Astrocyte of the cerebellum (primary cell): Measurements from ENCODE around the gene SYT17.

Experiments
- DNase-seq: peaks from one replicate; pipeline ENCODE4 v3.0.0-alpha.2; 2011; ENCODE audit warnings: low read depth
- H3K4me3 ChIP-seq: 2 replicates; pipeline ENCODE4 v1.5.1; 2011; ENCODE audit warnings: mild to moderate bottlenecking, low read depth, low read length, moderate library complexity
- in situ Hi-C: cut with HindIII; loops from 2 replicates; pipeline ENCODE4 v1.10.0; 2017; ENCODE audit warnings: low sequenced_read_pairs
- TF ChIP-seq, protein P1 (sequence below): IDR thresholded peaks from 2 replicates; pipeline ENCODE4 v1.5.1; 2012; ENCODE audit warnings: low read length, low read depth, moderate library complexity, mild to moderate bottlenecking; ENCODE audit errors: missing control alignments

Gene SYT17

DNA sequence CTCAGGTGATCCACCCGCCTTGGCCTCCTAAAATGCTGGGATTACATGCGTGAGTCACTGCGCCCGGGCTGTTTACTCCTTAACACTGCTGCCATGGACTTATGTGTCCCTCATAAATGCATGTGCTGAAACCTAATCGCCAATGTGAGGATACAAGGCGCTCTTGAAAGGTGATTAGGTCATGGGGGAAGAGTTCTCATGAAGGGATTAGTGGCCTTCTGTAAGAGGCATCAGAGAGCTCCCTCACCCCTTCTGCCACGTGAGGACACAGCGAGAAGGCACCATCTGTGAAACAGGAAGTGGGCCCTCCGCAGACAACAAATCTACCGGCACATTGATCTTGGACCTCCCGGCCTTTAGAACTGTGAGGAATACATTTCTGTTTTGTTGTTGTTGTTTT lies 35.1 kb upstream of the SYT17 start:
- H3K4me3 ChIP-seq, result no peak overlapping the region
- DNase-seq, result no peak
- TF ChIP-seq, protein P1, sequence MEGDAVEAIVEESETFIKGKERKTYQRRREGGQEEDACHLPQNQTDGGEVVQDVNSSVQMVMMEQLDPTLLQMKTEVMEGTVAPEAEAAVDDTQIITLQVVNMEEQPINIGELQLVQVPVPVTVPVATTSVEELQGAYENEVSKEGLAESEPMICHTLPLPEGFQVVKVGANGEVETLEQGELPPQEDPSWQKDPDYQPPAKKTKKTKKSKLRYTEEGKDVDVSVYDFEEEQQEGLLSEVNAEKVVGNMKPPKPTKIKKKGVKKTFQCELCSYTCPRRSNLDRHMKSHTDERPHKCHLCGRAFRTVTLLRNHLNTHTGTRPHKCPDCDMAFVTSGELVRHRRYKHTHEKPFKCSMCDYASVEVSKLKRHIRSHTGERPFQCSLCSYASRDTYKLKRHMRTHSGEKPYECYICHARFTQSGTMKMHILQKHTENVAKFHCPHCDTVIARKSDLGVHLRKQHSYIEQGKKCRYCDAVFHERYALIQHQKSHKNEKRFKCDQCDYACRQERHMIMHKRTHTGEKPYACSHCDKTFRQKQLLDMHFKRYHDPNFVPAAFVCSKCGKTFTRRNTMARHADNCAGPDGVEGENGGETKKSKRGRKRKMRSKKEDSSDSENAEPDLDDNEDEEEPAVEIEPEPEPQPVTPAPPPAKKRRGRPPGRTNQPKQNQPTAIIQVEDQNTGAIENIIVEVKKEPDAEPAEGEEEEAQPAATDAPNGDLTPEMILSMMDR, result no peak
- in situ Hi-C loops, result no loop called here

DNA sequence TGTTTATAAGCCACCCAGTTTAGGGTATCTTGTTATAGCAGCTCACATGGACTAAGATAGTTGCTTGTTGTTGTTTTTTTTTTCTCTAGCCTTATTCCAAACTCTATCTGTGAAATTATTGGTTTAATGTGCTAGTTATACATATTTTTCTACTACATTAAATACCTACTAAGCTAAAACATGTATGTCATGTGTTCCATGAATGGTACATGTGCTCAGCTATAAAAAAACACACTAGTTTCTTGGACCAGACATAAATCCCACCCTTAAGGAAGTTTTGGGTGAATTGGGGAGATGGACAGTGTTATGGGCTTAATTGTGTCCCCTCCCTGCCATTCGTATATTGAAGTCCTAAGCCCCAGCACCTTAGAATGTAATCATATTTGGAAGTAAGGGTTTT lies 34.4 kb upstream of the SYT17 start:
- DNase-seq, result no peak
- TF ChIP-seq, protein P1, result no peak
- H3K4me3 ChIP-seq, result no peak overlapping the region
- in situ Hi-C loops, result no loop called here

DNA sequence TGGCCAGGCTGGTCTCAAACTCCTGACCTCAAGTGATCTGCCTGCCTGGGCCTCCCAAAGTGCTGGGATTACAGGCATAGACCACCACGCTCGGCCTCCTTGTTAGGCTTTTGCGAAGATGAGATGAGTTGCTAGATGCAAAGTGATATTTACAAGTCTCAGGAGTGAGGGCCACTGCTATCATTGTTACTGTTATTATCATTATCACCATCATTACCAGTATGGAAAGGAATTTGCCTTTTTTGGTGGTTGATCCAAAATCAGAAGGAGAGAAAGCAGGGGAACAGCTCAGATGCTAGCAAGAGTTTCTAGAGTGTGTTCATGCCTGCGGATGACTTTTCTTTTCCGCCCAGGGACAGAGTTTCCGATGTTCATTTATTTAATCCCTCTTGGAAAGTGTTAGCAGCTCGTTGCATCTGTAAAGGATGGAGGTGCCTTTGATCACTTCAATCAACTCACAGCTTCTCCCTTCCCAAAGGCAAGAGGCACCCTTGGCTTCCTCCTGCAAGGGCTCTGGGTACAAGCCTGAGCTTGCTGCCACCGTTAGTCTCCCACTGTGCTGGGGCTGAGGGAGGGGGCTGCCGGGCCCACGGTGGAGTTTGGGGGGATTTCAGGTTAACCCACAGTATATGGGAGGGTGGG lies 32.7 kb upstream of the SYT17 start:
- H3K4me3 ChIP-seq, result no peak overlapping the region
- no peak for DNase-seq
- TF ChIP-seq, protein P1, result no peak
- in situ Hi-C loops, result no loop called here

DNA sequence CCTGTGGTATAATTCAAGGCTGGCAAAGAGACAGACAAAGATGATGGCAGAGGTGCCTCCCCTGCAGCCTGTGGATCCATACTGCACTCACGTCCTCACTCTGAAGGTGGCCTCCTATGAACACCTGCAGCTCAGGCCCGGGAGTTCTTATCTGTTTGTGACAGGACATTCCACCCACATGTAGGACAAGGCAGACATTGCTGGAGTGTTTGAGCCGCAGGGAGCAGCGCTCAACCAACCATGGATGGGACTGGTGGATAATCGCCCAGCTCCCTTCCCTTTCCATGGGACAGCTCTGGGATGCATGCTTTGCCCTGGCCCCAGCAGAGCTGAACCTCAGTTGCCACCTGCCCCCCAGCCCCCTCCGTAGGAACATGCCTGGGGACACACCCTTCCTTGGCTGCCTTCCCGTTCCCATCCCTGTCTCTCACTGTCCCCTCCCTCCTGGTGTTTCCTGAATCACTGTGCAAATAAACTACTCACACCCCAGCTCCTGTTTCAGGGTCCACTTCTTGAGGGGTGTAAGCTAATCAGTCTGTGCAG lies 32.1 kb upstream of the SYT17 start:
- no peak for DNase-seq
- TF ChIP-seq, protein P1, result no peak
- in situ Hi-C loops, result no loop called here
- H3K4me3 ChIP-seq, result no peak overlapping the region

DNA sequence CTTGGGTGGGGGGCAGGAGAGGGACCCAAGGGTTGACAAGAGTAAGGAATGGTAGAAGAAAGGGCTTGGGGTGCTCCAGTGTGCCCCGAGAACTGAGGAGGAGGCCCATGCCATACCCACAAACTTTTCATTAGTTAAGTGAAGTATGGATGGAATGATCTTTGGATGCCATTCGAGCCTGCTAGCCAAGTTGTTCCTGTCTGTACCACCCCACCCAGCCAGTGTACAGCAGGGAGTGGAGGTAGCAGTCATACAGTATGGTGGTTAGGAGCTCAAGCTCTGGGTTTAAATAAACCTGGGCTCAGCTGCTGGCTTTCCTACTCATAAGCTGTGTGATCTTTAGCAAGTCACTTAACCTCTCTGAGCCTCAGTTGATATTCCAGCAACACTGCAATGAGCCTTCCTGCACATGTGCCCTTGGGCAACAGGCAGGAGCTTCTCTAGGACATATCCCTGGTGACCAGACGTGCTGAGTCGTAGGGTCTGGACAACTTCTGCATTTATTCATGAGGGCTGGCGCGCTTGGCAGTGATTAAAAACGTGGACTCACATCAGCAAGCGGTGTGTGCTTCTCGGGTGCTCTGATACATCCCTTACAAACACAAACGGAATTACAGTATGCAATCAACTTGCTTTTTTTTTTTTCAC lies 31.4 kb upstream of the SYT17 start:
- DNase-seq, result no peak
- H3K4me3 ChIP-seq, result no peak overlapping the region
- TF ChIP-seq, protein P1, result no peak
- in situ Hi-C loops, result no loop called here

DNA sequence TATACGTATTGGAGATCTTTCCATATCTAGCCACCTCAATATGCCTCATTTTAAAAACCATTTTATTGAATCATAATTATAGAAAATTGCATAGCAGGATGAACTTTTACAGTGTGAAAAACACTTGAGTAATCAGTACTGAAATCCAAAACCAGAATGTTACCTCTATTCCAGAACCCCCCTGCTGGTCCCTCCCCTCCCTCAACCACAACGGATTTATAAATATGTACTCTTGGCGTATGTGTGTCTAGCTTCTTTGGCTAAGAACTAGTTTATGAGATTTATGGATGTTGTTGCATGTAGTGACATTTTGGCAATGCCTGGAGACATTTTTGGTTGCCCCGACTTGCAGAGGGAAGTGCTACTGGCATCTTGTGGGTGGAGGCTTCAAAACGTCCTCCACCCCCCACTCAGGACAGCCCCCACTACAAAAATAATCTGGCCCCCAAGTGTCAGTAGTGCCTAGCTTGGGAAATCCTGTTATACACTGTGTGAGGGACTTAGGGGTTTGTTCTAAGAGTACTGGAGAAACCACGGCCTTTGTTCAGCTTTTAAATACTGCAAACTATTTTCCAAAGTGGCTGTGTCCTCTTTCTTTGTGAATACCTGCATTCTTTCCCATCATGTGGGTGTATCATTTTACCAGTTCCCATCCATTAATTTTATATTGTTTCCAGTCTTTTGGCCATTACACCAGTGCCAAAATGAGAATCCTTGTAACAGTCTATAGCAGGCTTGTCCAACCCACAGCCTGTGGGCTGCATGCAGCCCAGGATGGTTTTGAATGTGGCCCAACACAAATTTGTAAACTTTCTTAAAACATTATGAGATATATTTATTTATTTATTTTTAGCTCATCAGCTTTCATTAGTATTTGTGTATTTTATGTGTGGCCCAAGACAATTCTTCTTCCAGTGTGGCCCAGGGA lies 30.6 kb upstream of the SYT17 start:
- H3K4me3 ChIP-seq, result no peak overlapping the region
- TF ChIP-seq, protein P1, result no peak
- in situ Hi-C loops, result no loop called here
- peak; percentile 74 for DNase-seq
